Measurements from ENCODE around the gene RRAGD.

RRAGD gene

GRCh38 chr6:89387516-89388201 is 24.4 kb downstream of the RRAGD start:
- H3K36me3 ChIP-seq (ENCODE audit: insufficient read depth, low read length): no peaks in the 10 kb centered on the region

GRCh38 chr6:89386917-89387491 is 25.1 kb downstream of the RRAGD start:
- Histone ChIP-seq H3K9me3 (replicated peaks; ENCODE audit: low read length) (no peaks in the 10 kb centered on the region), H3K4me1 (ENCODE audit: control insufficient read depth, insufficient read depth, low read length) (no peaks in the 10 kb centered on the region), H3K4me2 (ENCODE audit: low read length) (no peak overlapping the region), H3K27me3 (ENCODE audit: control insufficient read depth, insufficient read depth, low read length) (peaks cover 4% of the 10 kb centered on the region), H3K4me3 (ENCODE audit: low read length) (no peak overlapping the region), H3K36me3 (ENCODE audit: insufficient read depth, low read length) (no peaks in the 10 kb centered on the region), H3K9ac (ENCODE audit: low read depth, low read length) (no peak overlapping the region)

More at GRCh38 chr6:89387516-89388201, 24.4 kb downstream of the RRAGD start:
- Histone ChIP-seq H3K27me3 (ENCODE audit: control insufficient read depth, insufficient read depth, low read length) (peaks cover 4% of the 10 kb centered on the region), H3K9ac (ENCODE audit: low read depth, low read length) (no peak overlapping the region), H3K4me2 (ENCODE audit: low read length) (no peak overlapping the region), H3K4me1 (ENCODE audit: control insufficient read depth, insufficient read depth, low read length) (no peaks in the 10 kb centered on the region), H3K9me3 (replicated peaks; ENCODE audit: low read length) (no peaks in the 10 kb centered on the region), H3K4me3 (ENCODE audit: low read length) (no peak overlapping the region)

GRCh38 chr6:89385846-89386245 is 26.2 kb downstream of the RRAGD start:
- H3K4me1 ChIP-seq (ENCODE audit: control insufficient read depth, insufficient read depth, low read length): no peaks in the 10 kb centered on the region
- H3K4me3 ChIP-seq (ENCODE audit: low read length): no peak overlapping the region
- peaks cover 10% of the 10 kb centered on the region for H3K27me3 ChIP-seq (ENCODE audit: control insufficient read depth, insufficient read depth, low read length)
- H3K4me2 ChIP-seq (ENCODE audit: low read length): no peak overlapping the region
- no peaks in the 10 kb centered on the region for H3K36me3 ChIP-seq (ENCODE audit: insufficient read depth, low read length)
- no peak overlapping the region for H3K9ac ChIP-seq (ENCODE audit: low read depth, low read length)
- no peaks in the 10 kb centered on the region for H3K9me3 ChIP-seq (replicated peaks; ENCODE audit: low read length)

- Histone ChIP-seq H3K9me3 (replicated peaks; ENCODE audit: low read length) (no peaks in the 10 kb centered on the region), H3K36me3 (ENCODE audit: insufficient read depth, low read length) (no peaks in the 10 kb centered on the region), H3K4me3 (ENCODE audit: low read length) (no peak overlapping the region)
Measured at GRCh38 chr6:89385156-89385667, 26.9 kb downstream of the RRAGD start.

GRCh38 chr6:89381031-89381430 is 31.0 kb downstream of the RRAGD start:
- no peaks in the 10 kb centered on the region for H3K4me1 ChIP-seq (ENCODE audit: control insufficient read depth, insufficient read depth, low read length)

More at GRCh38 chr6:89385156-89385667, 26.9 kb downstream of the RRAGD start:
- Histone ChIP-seq H3K27me3 (ENCODE audit: control insufficient read depth, insufficient read depth, low read length) (peaks cover 12% of the 10 kb centered on the region), H3K4me2 (ENCODE audit: low read length) (no peak overlapping the region), H3K4me1 (ENCODE audit: control insufficient read depth, insufficient read depth, low read length) (no peaks in the 10 kb centered on the region), H3K9ac (ENCODE audit: low read depth, low read length) (no peak overlapping the region)

GRCh38 chr6:89379281-89379680 is 32.8 kb downstream of the RRAGD start:
- H3K4me1 ChIP-seq (ENCODE audit: control insufficient read depth, insufficient read depth, low read length): no peaks in the 10 kb centered on the region
- peaks cover 32% of the 10 kb centered on the region for H3K27me3 ChIP-seq (ENCODE audit: control insufficient read depth, insufficient read depth, low read length)
- H3K4me2 ChIP-seq (ENCODE audit: low read length): no peak overlapping the region
- H3K9ac ChIP-seq (ENCODE audit: low read depth, low read length): no peak overlapping the region
- no peaks in the 10 kb centered on the region for H3K9me3 ChIP-seq (replicated peaks; ENCODE audit: low read length)
- no peak overlapping the region for H3K4me3 ChIP-seq (ENCODE audit: low read length)
- no peaks in the 10 kb centered on the region for H3K36me3 ChIP-seq (ENCODE audit: insufficient read depth, low read length)

More at GRCh38 chr6:89381031-89381430, 31.0 kb downstream of the RRAGD start:
- H3K4me3 ChIP-seq (ENCODE audit: low read length): no peak overlapping the region
- H3K9me3 ChIP-seq (replicated peaks; ENCODE audit: low read length): no peaks in the 10 kb centered on the region
- H3K9ac ChIP-seq (ENCODE audit: low read depth, low read length): no peak overlapping the region
- no peak overlapping the region for H3K4me2 ChIP-seq (ENCODE audit: low read length)
- H3K27me3 ChIP-seq (ENCODE audit: control insufficient read depth, insufficient read depth, low read length): peaks cover 29% of the 10 kb centered on the region
- no peaks in the 10 kb centered on the region for H3K36me3 ChIP-seq (ENCODE audit: insufficient read depth, low read length)

- Histone ChIP-seq H3K4me3 (ENCODE audit: low read length) (no peak overlapping the region), H3K36me3 (ENCODE audit: insufficient read depth, low read length) (no peaks in the 10 kb centered on the region), H3K4me2 (ENCODE audit: low read length) (no peak overlapping the region), H3K9me3 (replicated peaks; ENCODE audit: low read length) (no peaks in the 10 kb centered on the region), H3K27me3 (ENCODE audit: control insufficient read depth, insufficient read depth, low read length) (peaks cover 35% of the 10 kb centered on the region), H3K9ac (ENCODE audit: low read depth, low read length) (no peak overlapping the region), H3K4me1 (ENCODE audit: control insufficient read depth, insufficient read depth, low read length) (no peaks in the 10 kb centered on the region)
Measured at GRCh38 chr6:89378628-89379027, 33.4 kb downstream of the RRAGD start.

- no peak overlapping the region for H3K4me3 ChIP-seq (ENCODE audit: low read length)
- H3K36me3 ChIP-seq (ENCODE audit: insufficient read depth, low read length): no peaks in the 10 kb centered on the region
- no peak overlapping the region for H3K9ac ChIP-seq (ENCODE audit: low read depth, low read length)
- no peaks in the 10 kb centered on the region for H3K9me3 ChIP-seq (replicated peaks; ENCODE audit: low read length)
- H3K27me3 ChIP-seq (ENCODE audit: control insufficient read depth, insufficient read depth, low read length): peaks cover 29% of the 10 kb centered on the region
- no peak overlapping the region for H3K4me2 ChIP-seq (ENCODE audit: low read length)
- H3K4me1 ChIP-seq (ENCODE audit: control insufficient read depth, insufficient read depth, low read length): no peaks in the 10 kb centered on the region
Measured at GRCh38 chr6:89375427-89376267, 36.4 kb downstream of the RRAGD start.

GRCh38 chr6:89372506-89372901 is 39.6 kb downstream of the RRAGD start:
- H3K4me1 ChIP-seq (ENCODE audit: control insufficient read depth, insufficient read depth, low read length): no peaks in the 10 kb centered on the region
- no peak overlapping the region for H3K4me3 ChIP-seq (ENCODE audit: low read length)
- no peak overlapping the region for H3K4me2 ChIP-seq (ENCODE audit: low read length)
- no peaks in the 10 kb centered on the region for H3K9me3 ChIP-seq (replicated peaks; ENCODE audit: low read length)
- H3K27me3 ChIP-seq (ENCODE audit: control insufficient read depth, insufficient read depth, low read length): peaks cover 15% of the 10 kb centered on the region
- no peaks in the 10 kb centered on the region for H3K36me3 ChIP-seq (ENCODE audit: insufficient read depth, low read length)
- H3K9ac ChIP-seq (ENCODE audit: low read depth, low read length): no peak overlapping the region

- Histone ChIP-seq H3K9ac (ENCODE audit: low read depth, low read length) (no peak overlapping the region), H3K9me3 (replicated peaks; ENCODE audit: low read length) (no peaks in the 10 kb centered on the region), H3K4me2 (ENCODE audit: low read length) (no peak overlapping the region), H3K27me3 (ENCODE audit: control insufficient read depth, insufficient read depth, low read length) (peaks cover 20% of the 10 kb centered on the region), H3K36me3 (ENCODE audit: insufficient read depth, low read length) (no peaks in the 10 kb centered on the region), H3K4me3 (ENCODE audit: low read length) (no peak overlapping the region), H3K4me1 (ENCODE audit: control insufficient read depth, insufficient read depth, low read length) (no peaks in the 10 kb centered on the region)
Measured at GRCh38 chr6:89371849-89372505, 40.1 kb downstream of the RRAGD start.

- H3K4me3 ChIP-seq (ENCODE audit: low read length): no peak overlapping the region
- peaks cover 12% of the 10 kb centered on the region for H3K27me3 ChIP-seq (ENCODE audit: control insufficient read depth, insufficient read depth, low read length)
- no peaks in the 10 kb centered on the region for H3K9me3 ChIP-seq (replicated peaks; ENCODE audit: low read length)
- H3K36me3 ChIP-seq (ENCODE audit: insufficient read depth, low read length): no peaks in the 10 kb centered on the region
- H3K4me1 ChIP-seq (ENCODE audit: control insufficient read depth, insufficient read depth, low read length): no peaks in the 10 kb centered on the region
- H3K4me2 ChIP-seq (ENCODE audit: low read length): no peak overlapping the region
- H3K9ac ChIP-seq (ENCODE audit: low read depth, low read length): no peak overlapping the region
Measured at GRCh38 chr6:89368999-89369398, 43.1 kb downstream of the RRAGD start.
